ENCODE results near the gene FILIP1L. TPM values are rescaled to one million over a fixed set of nuclear protein-coding genes. Genes with fewer than 3 reads are reported as not detected.

The FILIP1L gene
- total and polyA plus RNA-seq, 2 donors (not counting 1 experiment from before 2014, with no cell fraction given) = 0.32 to 0.48 TPM

GRCh38 chr3:100040451-100041225, 73.7 kb downstream of the FILIP1L start:
- POLR2A ChIA-PET = no interaction called here
- Mint-ChIP-seq H3K27me3 (no peaks in the 10 kb centered on the region), H3K9me3 (ENCODE audit: insufficient read depth) (no peaks in the 10 kb centered on the region), H3K27ac (peak overlapping the region; percentile 73), H3K4me1 (peaks cover 52% of the 10 kb centered on the region), H3K4me3 (no peak overlapping the region)
- no peaks in the 10 kb centered on the region for H4K20me1 ChIP-seq (ENCODE audit: control insufficient read depth, insufficient read depth, low read length, poor library complexity, severe bottlenecking)
- DNase-seq = no peak
- no peaks in the 10 kb centered on the region for H3K36me3 ChIP-seq (replicated peaks in 1 of 2; ENCODE audit: control extremely low read depth in 1 of 2, control insufficient read depth in 1 of 2, extremely low read depth in 1 of 2, insufficient read depth in 2 of 2, low read length in 1 of 2)
- no peak overlapping the region for H3K4me3 ChIP-seq (ENCODE audit: control extremely low read depth in 1 of 5, extremely low read depth in 1 of 5, insufficient read depth in 1 of 5, low read depth in 2 of 5, low read length in 4 of 5)
- CTCF ChIA-PET = interaction anchor here (0.6 kb wide), 1 partner anchor 21 kb away, joined by 3 read pairs; no protein-coding TSS in a partner anchor
- H3K9ac ChIP-seq (ENCODE audit: low read length) = no peak overlapping the region
- no peak for ATAC-seq (ENCODE audit: low read depth)
- no peak overlapping the region for H3K27ac ChIP-seq (ENCODE audit: low read length in 2 of 2)
- no peaks in the 10 kb centered on the region for H3K79me2 ChIP-seq (ENCODE audit: control insufficient read depth, insufficient read depth, low read length)
- 100% methylated on average over 2 of the region's 3 CpGs for WGBS (ENCODE audit: insufficient coverage)
- TF ChIP-seq EZH2 (IDR thresholded peaks at IDR 0.05; ENCODE audit: borderline replicate concordance, insufficient read depth, low read depth, low read length, poor library complexity, severe bottlenecking) (no peak), CTCF (IDR thresholded peaks at IDR 0.05) (no peak)
- H3K27me3 ChIP-seq (replicated peaks in 1 of 4; ENCODE audit: control extremely low read depth in 1 of 4, control insufficient read depth in 3 of 4, insufficient read depth in 4 of 4, low read length in 3 of 4) = no peaks in the 10 kb centered on the region
- no peaks in the 10 kb centered on the region for H3K9me3 ChIP-seq (ENCODE audit: control extremely low read depth in 1 of 3, control insufficient read depth in 2 of 3, insufficient read depth in 1 of 3, low read length in 2 of 3)
- H3K4me1 ChIP-seq (ENCODE audit: control insufficient read depth in 2 of 2, insufficient read depth in 2 of 2, low read length in 2 of 2) = peaks cover 38 to 47% of the 10 kb centered on the region in 2 donors
- H2AFZ ChIP-seq (ENCODE audit: insufficient read depth, low read depth, low read length, poor library complexity, severe bottlenecking) = peak overlapping the region; percentile 15
- intact Hi-C loops (cut with micrococcal nuclease) = loop anchor here (5.0 to 10.0 kb wide), 2 partner anchors 103 to 1136 kb away; partner anchors contain the start of gene DCBLD2
- H3K4me2 ChIP-seq (replicated peaks; ENCODE audit: low read depth, low read length, poor library complexity, severe bottlenecking) = no peak overlapping the region

GRCh38 chr3:100039075-100039474, 75.2 kb downstream of the FILIP1L start:
- DNase-seq = no peak
- Mint-ChIP-seq H3K9me3 (ENCODE audit: insufficient read depth) (no peaks in the 10 kb centered on the region), H3K27ac (no peak overlapping the region), H3K4me3 (no peak overlapping the region), H3K4me1 (peaks cover 37% of the 10 kb centered on the region), H3K27me3 (no peaks in the 10 kb centered on the region)
- Histone ChIP-seq H4K20me1 (ENCODE audit: control insufficient read depth, insufficient read depth, low read length, poor library complexity, severe bottlenecking) (no peaks in the 10 kb centered on the region), H2AFZ (ENCODE audit: insufficient read depth, low read depth, low read length, poor library complexity, severe bottlenecking) (no peak overlapping the region), H3K9ac (ENCODE audit: low read length) (no peak overlapping the region), H3K27ac (ENCODE audit: low read length in 2 of 2) (no peak overlapping the region), H3K79me2 (ENCODE audit: control insufficient read depth, insufficient read depth, low read length) (no peaks in the 10 kb centered on the region), H3K27me3 (replicated peaks in 1 of 4; ENCODE audit: control extremely low read depth in 1 of 4, control insufficient read depth in 3 of 4, insufficient read depth in 4 of 4, low read length in 3 of 4) (no peaks in the 10 kb centered on the region), H3K9me3 (ENCODE audit: control extremely low read depth in 1 of 3, control insufficient read depth in 2 of 3, insufficient read depth in 1 of 3, low read length in 2 of 3) (no peaks in the 10 kb centered on the region), H3K4me2 (replicated peaks; ENCODE audit: low read depth, low read length, poor library complexity, severe bottlenecking) (no peak overlapping the region), H3K4me1 (ENCODE audit: control insufficient read depth in 2 of 2, insufficient read depth in 2 of 2, low read length in 2 of 2) (peaks cover 22 to 31% of the 10 kb centered on the region in 2 donors), H3K4me3 (ENCODE audit: control extremely low read depth in 1 of 5, extremely low read depth in 1 of 5, insufficient read depth in 1 of 5, low read depth in 2 of 5, low read length in 4 of 5) (no peak overlapping the region), H3K36me3 (replicated peaks in 1 of 2; ENCODE audit: control extremely low read depth in 1 of 2, control insufficient read depth in 1 of 2, extremely low read depth in 1 of 2, insufficient read depth in 2 of 2, low read length in 1 of 2) (no peaks in the 10 kb centered on the region)
- ChIA-PET CTCF (interaction anchor here (0.6 kb wide), 1 partner anchor 92 kb away, joined by 3 read pairs; no protein-coding TSS in a partner anchor), POLR2A (no interaction called here)
- no peak for TF ChIP-seq CTCF (IDR thresholded peaks at IDR 0.05)
- no peak for TF ChIP-seq EZH2 (IDR thresholded peaks at IDR 0.05; ENCODE audit: borderline replicate concordance, insufficient read depth, low read depth, low read length, poor library complexity, severe bottlenecking)
- ATAC-seq (ENCODE audit: low read depth) = no peak
- intact Hi-C loops (cut with micrococcal nuclease) = loop anchor here (5.0 kb wide), 1 partner anchor 33 kb away; no protein-coding TSS in a partner anchor

Data from B cell (primary cell).